PC-9 (cell line): ENCODE measurements around the gene TTBK1.

Experiments
- EZH2 ChIP-seq: fragments of 200-600 bp; sonication (generic); IDR thresholded peaks from 2 replicates; pipeline ENCODE4 v1.8.0; 2017; ENCODE audit warnings: antibody characterized with exemption, low read depth
- TF ChIP-seq, protein P1 (sequence below): fragments of 200-600 bp; sonication (generic); conservative IDR thresholded peaks from 2 replicates; pipeline ENCODE4 v1.6.1; 2017; ENCODE audit warnings: mixed run types, antibody characterized with exemption, mild to moderate bottlenecking, moderate library complexity

DNA sequence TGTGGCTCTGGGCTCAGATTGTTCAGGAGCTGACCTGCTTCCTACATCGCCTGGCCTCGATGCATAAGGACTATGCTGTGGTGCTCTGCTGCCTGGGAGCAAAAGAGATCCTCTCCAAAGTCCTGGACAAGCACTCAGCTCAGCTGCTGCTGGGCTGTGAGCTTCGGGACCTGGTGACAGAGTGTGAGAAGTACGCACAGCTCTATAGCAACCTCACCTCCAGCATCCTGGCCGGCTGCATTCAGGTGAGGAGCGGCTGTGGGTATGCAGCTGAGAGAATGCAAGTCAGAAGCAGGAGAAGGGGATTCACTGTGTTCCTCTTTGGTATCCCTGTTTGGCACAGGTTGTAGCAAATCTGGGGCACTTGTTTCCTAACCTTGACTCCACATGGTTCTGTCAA, 43.4 kb upstream of the TTBK1 start:
- TF ChIP-seq EZH2 = no peak
- TF ChIP-seq, protein P1, sequence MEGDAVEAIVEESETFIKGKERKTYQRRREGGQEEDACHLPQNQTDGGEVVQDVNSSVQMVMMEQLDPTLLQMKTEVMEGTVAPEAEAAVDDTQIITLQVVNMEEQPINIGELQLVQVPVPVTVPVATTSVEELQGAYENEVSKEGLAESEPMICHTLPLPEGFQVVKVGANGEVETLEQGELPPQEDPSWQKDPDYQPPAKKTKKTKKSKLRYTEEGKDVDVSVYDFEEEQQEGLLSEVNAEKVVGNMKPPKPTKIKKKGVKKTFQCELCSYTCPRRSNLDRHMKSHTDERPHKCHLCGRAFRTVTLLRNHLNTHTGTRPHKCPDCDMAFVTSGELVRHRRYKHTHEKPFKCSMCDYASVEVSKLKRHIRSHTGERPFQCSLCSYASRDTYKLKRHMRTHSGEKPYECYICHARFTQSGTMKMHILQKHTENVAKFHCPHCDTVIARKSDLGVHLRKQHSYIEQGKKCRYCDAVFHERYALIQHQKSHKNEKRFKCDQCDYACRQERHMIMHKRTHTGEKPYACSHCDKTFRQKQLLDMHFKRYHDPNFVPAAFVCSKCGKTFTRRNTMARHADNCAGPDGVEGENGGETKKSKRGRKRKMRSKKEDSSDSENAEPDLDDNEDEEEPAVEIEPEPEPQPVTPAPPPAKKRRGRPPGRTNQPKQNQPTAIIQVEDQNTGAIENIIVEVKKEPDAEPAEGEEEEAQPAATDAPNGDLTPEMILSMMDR = no peak
